Naive thymus-derived CD4-positive, alpha-beta T cell (primary cell): ENCODE measurements around the gene RACK1. TPM values are rescaled to one million over a fixed set of nuclear protein-coding genes. Genes with fewer than 3 reads are reported as not detected.

Experiments used
- ATAC-seq: fragments of 150-1000 bp; cut with Tn5 transposase; 2 replicates; pipeline ENCODE4 v1.10.0; 2021; ENCODE audit warnings: mild to moderate bottlenecking, moderate library complexity
- CTCF ChIA-PET: fragments of 350-600 bp; sonication (Branson Sonifier 250); formaldehyde crosslinking; loops from one replicate; lab custom pipeline; 2021; ENCODE audit warnings: antibody characterized with exemption; lab: Charles Lee
- POLR2A ChIA-PET: fragments of 350-600 bp; sonication (Branson Sonifier 250); formaldehyde crosslinking; loops from one replicate; lab custom pipeline; 2021; ENCODE audit warnings: antibody characterized with exemption, inconsistent platforms; lab: Charles Lee
- DNase-seq, 9 donors: peaks; one replicate each; pipeline versions ENCODE4 v3.0.0 to v3.0.0-alpha.2; 2020 to 2022; ENCODE audit warnings: mixed read lengths in 1 of 9
- H3K27ac ChIP-seq: one replicate; pipeline ENCODE4 v1.7.0; 2013; ENCODE audit warnings: mild to moderate bottlenecking, low read depth, low read length, moderate library complexity
- H3K27me3 ChIP-seq, 2 donors: one replicate each; pipeline ENCODE4 v1.7.0; 2013; ENCODE audit warnings: low read length in 2 of 2, mild to moderate bottlenecking in 2 of 2, moderate library complexity in 2 of 2; ENCODE audit not compliant: control insufficient read depth in 2 of 2, insufficient read depth in 2 of 2
- H3K36me3 ChIP-seq, 3 experiments: 1 replicate in 2 of 3; 2 replicates in 1 of 3; pipeline ENCODE4 v1.7.0; 2013; ENCODE audit warnings: low read length in 3 of 3, mild to moderate bottlenecking in 3 of 3, moderate library complexity in 1 of 3; ENCODE audit not compliant: insufficient read depth in 3 of 3, control insufficient read depth in 2 of 3
- H3K4me1 ChIP-seq, 2 donors: one replicate each; pipeline ENCODE4 v1.7.0; 2013; ENCODE audit warnings: low read length in 2 of 2, mild to moderate bottlenecking in 2 of 2, moderate library complexity in 1 of 2; ENCODE audit not compliant: control insufficient read depth in 2 of 2, insufficient read depth in 2 of 2
- H3K4me3 ChIP-seq: 2 replicates; pipeline ENCODE4 v1.7.0; 2013; ENCODE audit warnings: mild to moderate bottlenecking, low read length
- H3K9me3 ChIP-seq, 3 experiments: 1 replicate in 2 of 3; 2 replicates in 1 of 3; pipeline ENCODE4 v1.7.0; 2013; ENCODE audit warnings: low read length in 3 of 3; ENCODE audit not compliant: control insufficient read depth in 2 of 3
- H3K27ac Mint-ChIP-seq, 9 donors: one replicate each; pipeline ENCODE4 v1.8.0; 2020 to 2022; ENCODE audit warnings: mixed read lengths in 9 of 9, mild to moderate bottlenecking in 8 of 9, moderate library complexity in 5 of 9, inconsistent platforms in 2 of 9
- H3K27me3 Mint-ChIP-seq, 5 donors: one replicate each; pipeline ENCODE4 v1.8.0; 2021 to 2022; ENCODE audit warnings: mixed read lengths in 5 of 5, mild to moderate bottlenecking in 1 of 5
- H3K36me3 Mint-ChIP-seq, 5 donors: one replicate each; pipeline ENCODE4 v1.8.0; 2020 to 2022; ENCODE audit warnings: mixed read lengths in 5 of 5, mild to moderate bottlenecking in 3 of 5, inconsistent platforms in 1 of 5
- H3K4me1 Mint-ChIP-seq, 7 donors: one replicate each; pipeline ENCODE4 v1.8.0; 2020 to 2022; ENCODE audit warnings: mixed read lengths in 7 of 7, mild to moderate bottlenecking in 3 of 7, inconsistent platforms in 1 of 7
- H3K4me3 Mint-ChIP-seq, 10 donors: one replicate each; pipeline ENCODE4 v1.8.0; 2020 to 2022; ENCODE audit warnings: mild to moderate bottlenecking in 10 of 10, mixed read lengths in 10 of 10, moderate library complexity in 6 of 10, inconsistent platforms in 2 of 10
- H3K9me3 Mint-ChIP-seq, 11 donors: one replicate each; pipeline ENCODE4 v1.8.0; 2020 to 2022; ENCODE audit warnings: mixed read lengths in 11 of 11, mild to moderate bottlenecking in 4 of 11, inconsistent platforms in 1 of 11, moderate library complexity in 1 of 11
- intact Hi-C, 2 donors: fragments of 100-400 bp; cut with micrococcal nuclease; formaldehyde crosslinking; loops; one replicate each; pipeline ENCODE4 v1.15.1; 2023
- polyA plus RNA-seq, 2 donors: library from polyadenylated mRNA; unstranded; fragments of 300-500 nt; fragmentation: Illumina TruSeq; gene quantifications; one replicate each; pipeline ENCODE4 v1.2.3, GENCODE V29; 2021
- total RNA-seq, 6 experiments: library from RNA in 5 of 6; stranded (reverse) in 5 of 6; gene quantifications; 1 replicate in 5 of 6; 2 replicates in 1 of 6; pipeline ENCODE4 v1.2.3 and lab custom pipeline; 2021 to 2026

RACK1 gene
- total and polyA plus RNA-seq, 7 experiments from 2014 or later, result 1,703 to 2,829 (median 2,491) TPM

DNA sequence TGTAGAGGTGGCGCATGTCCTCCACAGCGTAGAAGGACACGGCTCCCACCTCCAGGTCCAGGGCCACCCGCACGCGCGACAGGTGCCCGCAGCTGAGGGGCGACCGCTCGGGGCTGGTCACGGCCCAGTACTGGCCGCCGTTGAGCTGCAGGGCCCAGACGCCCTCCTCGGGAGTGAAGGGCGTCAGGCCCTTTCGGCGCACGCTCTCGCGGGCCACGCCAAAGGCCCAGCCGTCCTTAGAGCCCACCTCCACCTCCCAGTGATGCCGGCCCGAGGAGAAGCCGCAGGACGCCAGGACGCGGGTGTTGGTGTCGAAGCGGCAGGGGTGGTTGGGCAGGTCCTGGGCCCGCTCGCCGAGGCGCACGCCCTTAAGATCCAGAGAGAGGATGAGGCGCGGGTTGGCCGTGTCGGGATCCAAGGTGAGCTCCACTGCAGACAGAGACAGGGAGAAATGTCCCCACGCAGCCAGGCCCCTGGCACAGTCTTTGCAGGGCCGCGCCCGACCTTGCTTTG is 48.4 kb downstream of the RACK1 start:
- no peak overlapping the region for H3K4me3 ChIP-seq
- CTCF ChIA-PET, result no interaction called here
- Mint-ChIP-seq H3K27ac (no peak overlapping the region), H3K4me1 (peaks cover 10 to 28% (median 17%) of the 10 kb centered on the region in 7 donors), H3K27me3 (peaks cover 0 to 17% (median 0%) of the 10 kb centered on the region in 5 donors), H3K4me3 (peak overlapping the region in 1 of 10 donors; percentile 53), H3K9me3 (peaks cover 0 to 15% (median 0%) of the 10 kb centered on the region in 11 donors), H3K36me3 (peaks cover 0 to 8% (median 0%) of the 10 kb centered on the region in 5 donors)
- no peak for ATAC-seq
- intact Hi-C loops, result no loop called here
- H3K9me3 ChIP-seq, result no peaks in the 10 kb centered on the region
- DNase-seq, result no peak
- no peak overlapping the region for H3K27ac ChIP-seq
- no peaks in the 10 kb centered on the region for H3K27me3 ChIP-seq
- H3K4me1 ChIP-seq, result peaks cover 0 to 5% of the 10 kb centered on the region in 2 donors
- POLR2A ChIA-PET, result interaction anchor here (0.6 to 8.7 kb wide), 3 partner anchors 9 to 30 kb away, joined by 4 to 259 read pairs (median 158); partner anchors contain the start of genes TRIM41 and TRIM7
- peaks cover 0 to 4% (median 0%) of the 10 kb centered on the region in 3 experiments for H3K36me3 ChIP-seq

DNA sequence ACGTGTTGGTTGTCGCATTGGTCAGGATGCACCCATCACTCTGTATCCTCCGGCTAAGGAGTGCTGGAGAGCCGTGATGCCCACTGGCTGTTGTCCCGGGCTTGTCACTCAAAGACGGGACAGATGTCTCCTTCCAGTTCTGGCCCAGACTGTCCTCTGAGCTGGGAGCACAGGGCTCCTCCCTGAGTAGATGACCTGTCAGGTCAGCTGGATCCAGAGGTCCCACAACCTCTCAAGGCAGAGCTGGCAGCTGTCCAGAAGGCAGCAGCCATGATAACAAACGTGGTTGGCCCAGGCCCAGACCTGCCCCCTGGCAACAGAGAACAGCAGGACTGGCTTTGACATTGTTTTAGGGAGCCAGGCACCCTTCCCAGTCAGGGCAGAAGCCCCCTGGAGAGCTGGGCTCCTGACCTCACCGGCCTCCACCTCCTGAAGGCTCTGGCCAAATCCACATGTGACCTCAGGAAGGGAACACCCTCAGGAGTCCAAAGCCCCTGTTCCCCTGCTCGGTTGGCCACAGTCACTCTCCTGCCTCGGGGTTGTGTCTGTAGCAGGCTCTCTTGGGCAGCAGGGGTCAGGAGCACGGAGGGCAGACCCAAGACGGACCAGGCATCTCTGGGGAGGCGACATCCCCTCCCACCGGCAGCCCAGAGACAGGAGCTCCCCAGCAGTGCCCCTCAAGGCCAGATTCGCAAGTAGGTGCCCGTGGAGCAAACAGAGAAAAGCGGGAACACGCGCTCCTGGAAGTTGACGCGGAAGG is 49.0 kb downstream of the RACK1 start:
- H3K36me3 ChIP-seq, result peaks cover 0 to 10% (median 0%) of the 10 kb centered on the region in 3 experiments
- Mint-ChIP-seq H3K4me3 (no peak overlapping the region), H3K4me1 (peaks cover 10 to 28% (median 17%) of the 10 kb centered on the region in 7 donors), H3K27me3 (peaks cover 0 to 12% (median 0%) of the 10 kb centered on the region in 5 donors), H3K36me3 (peaks cover 0 to 8% (median 0%) of the 10 kb centered on the region in 5 donors), H3K27ac (no peak overlapping the region), H3K9me3 (peaks cover 0 to 17% (median 0%) of the 10 kb centered on the region in 11 donors)
- no peak for ATAC-seq
- H3K27ac ChIP-seq, result no peak overlapping the region
- no peak for DNase-seq
- H3K9me3 ChIP-seq, result no peaks in the 10 kb centered on the region
- POLR2A ChIA-PET, result interaction anchor here (0.6 to 8.7 kb wide), 3 partner anchors 10 to 31 kb away, joined by 4 to 259 read pairs (median 158); partner anchors contain the start of genes TRIM41 and TRIM7
- H3K4me3 ChIP-seq, result no peak overlapping the region
- CTCF ChIA-PET, result interaction anchor here (1.2 kb wide), 1 partner anchor 12 kb away, joined by 6 read pairs; no protein-coding TSS in a partner anchor
- H3K27me3 ChIP-seq, result no peaks in the 10 kb centered on the region
- H3K4me1 ChIP-seq, result peaks cover 0 to 5% of the 10 kb centered on the region in 2 donors
- intact Hi-C loops, result no loop called here

DNA sequence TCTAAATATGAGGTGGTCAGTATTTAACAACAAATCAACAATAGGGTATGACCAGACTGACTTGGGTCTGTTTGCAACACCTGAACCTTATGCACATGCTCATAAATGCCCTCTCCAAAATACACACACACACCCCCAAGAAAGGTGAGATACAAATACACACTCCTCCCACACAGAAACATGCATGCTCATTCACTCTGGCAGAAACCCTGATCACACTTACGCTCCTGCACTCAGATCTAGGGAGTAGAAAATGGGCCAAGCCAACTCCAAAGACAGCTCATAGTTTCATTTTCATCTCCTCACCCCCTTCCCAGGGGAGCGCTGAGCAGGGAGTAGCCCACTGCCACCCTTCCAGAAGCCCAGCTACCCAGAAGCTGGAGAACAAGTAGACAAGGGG is 50.0 kb downstream of the RACK1 start:
- POLR2A ChIA-PET, result interaction anchor here (0.5 to 8.7 kb wide), 5 partner anchors 11 to 393 kb away, joined by 3 to 259 read pairs (median 107); partner anchors contain the start of genes TRIM41, TRIM52 and TRIM7
- H3K36me3 Mint-ChIP-seq, result peaks cover 0 to 13% (median 0%) of the 10 kb centered on the region in 5 donors
- H3K4me3 ChIP-seq, result no peak overlapping the region
- intact Hi-C loops, result no loop called here
- CTCF ChIA-PET, result interaction anchor here (0.9 to 1.2 kb wide), 2 partner anchors 10 to 13 kb away, joined by 6 read pairs; no protein-coding TSS in a partner anchor
- H3K27me3 Mint-ChIP-seq, result peaks cover 0 to 13% (median 0%) of the 10 kb centered on the region in 5 donors
- H3K9me3 Mint-ChIP-seq, result peaks cover 0 to 25% (median 1%) of the 10 kb centered on the region in 11 donors
- DNase-seq, result no peak
- peaks cover 12 to 32% (median 19%) of the 10 kb centered on the region in 7 donors for H3K4me1 Mint-ChIP-seq
- peak overlapping the region in 4 of 10 donors; percentile 30 to 99 (median 53) for H3K4me3 Mint-ChIP-seq
- H3K27me3 ChIP-seq, result no peaks in the 10 kb centered on the region
- peaks cover 0 to 17% (median 0%) of the 10 kb centered on the region in 3 experiments for H3K36me3 ChIP-seq
- ATAC-seq, result no peak
- no peaks in the 10 kb centered on the region for H3K9me3 ChIP-seq
- H3K27ac ChIP-seq, result no peak overlapping the region
- H3K27ac Mint-ChIP-seq, result peak overlapping the region in 5 of 9 donors; percentile 0 to 100 (median 65)
- H3K4me1 ChIP-seq, result peaks cover 0 to 5% of the 10 kb centered on the region in 2 donors

DNA sequence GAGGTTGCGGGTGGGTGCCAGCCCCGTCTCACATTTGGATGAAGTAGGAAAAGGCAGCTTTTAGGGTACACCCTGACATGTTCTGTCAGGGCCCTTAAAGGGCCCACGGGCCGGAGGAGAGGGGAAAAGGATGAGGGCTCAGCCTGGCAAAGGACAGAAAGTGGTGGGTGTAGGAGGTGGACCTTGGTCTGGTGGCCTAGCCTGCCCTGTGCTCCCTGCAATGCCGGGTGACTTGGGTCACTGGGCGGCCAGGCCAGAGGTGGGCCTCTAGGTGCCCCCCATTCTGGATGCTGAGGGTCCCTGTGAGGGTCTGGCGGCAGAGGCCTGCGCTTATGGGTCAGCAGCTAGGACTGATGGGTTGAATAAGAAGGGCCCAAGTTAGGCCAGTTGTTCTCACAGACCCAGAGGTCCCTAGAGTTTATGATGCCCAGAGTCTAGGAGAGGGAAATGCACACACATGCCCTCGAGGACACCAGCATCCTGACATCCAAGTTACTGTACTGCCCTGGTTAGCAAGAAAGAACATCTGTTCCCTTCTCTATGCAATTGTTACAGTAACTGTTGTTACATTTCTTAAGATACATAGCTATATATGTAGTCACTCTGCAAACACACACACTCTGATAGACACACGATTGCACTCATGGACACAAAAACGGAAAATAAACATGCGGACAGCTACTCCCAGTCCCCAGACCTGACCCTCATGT is 51.2 kb downstream of the RACK1 start:
- H3K36me3 Mint-ChIP-seq, result peaks cover 0 to 18% (median 0%) of the 10 kb centered on the region in 5 donors
- H3K4me1 ChIP-seq, result peaks cover 0 to 5% of the 10 kb centered on the region in 2 donors
- intact Hi-C loops, result no loop called here

DNA sequence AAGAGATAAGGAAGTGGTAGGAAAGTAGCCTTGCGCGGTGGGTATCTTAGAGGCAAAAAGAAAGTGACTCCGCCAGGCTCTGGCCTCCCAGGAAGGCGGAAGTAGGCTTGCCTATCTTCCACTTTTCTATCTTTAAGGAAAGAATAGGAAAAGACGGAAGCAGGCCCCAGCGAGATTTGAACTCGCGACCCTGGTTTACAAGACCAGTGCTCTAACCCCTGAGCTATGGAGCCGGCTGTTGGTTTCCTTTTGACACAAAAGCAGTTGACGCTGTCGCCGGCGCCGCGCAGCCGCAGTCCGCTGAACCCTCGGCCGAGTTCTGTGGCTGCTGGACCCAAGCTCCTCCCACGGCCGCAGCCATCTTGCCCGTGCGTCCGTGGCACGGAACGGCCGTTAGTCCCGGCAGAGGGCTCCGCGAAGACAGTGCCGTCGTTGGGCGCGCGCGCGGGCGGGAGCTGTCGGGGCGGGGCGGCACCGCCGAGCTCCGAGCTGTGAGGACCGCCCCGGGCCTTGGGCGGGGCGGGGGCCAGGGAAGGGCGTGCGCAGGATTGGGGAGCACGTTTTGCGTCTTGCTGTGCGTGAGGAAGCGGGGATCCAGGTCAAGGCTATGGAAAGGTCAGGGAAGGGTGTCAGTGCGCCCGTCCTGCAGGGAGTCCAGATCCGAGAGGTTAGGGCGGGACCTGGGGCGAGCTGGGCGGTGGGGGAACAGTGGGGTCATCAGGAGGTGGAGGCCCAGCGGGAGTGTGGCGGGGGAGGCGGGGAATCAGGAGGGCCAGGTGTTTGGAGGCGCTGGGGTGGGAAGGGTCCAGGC is 52.0 kb downstream of the RACK1 start:
- peak; percentile 91 to 99 (median 97) for DNase-seq
- peaks cover 0 to 39% (median 4%) of the 10 kb centered on the region in 11 donors for H3K9me3 Mint-ChIP-seq
- ATAC-seq, result peak; percentile 81
- peak overlapping the region; percentile 94 to 99 (median 97) for H3K4me3 Mint-ChIP-seq
- Histone ChIP-seq H3K36me3 (peaks cover 0 to 17% (median 0%) of the 10 kb centered on the region in 3 experiments), H3K4me3 (peak overlapping the region; percentile 99), H3K4me1 (peaks cover 0 to 5% of the 10 kb centered on the region in 2 donors), H3K9me3 (no peaks in the 10 kb centered on the region), H3K27me3 (no peaks in the 10 kb centered on the region), H3K27ac (peak overlapping the region; percentile 86)
- intact Hi-C loops, result loop anchor here (1.0 kb wide), 7 partner anchors 15 to 70 kb away; partner anchors contain the start of genes TRIM52 (in 2 of the 2) and RACK1 (in 1 of the 2)
- peaks cover 16 to 47% (median 26%) of the 10 kb centered on the region in 7 donors for H3K4me1 Mint-ChIP-seq
- CTCF ChIA-PET, result interaction anchor here (0.7 to 4.3 kb wide), 7 partner anchors 13 to 69 kb away, joined by 3 to 23 read pairs (median 3); partner anchors contain the start of genes TRIM41 and TRIM7
- POLR2A ChIA-PET, result interaction anchor here (0.6 to 8.7 kb wide), 15 partner anchors 13 to 396 kb away, joined by 3 to 259 read pairs (median 7); partner anchors contain the start of genes RACK1, TRIM41, TRIM52 and TRIM7
- H3K36me3 Mint-ChIP-seq, result peaks cover 0 to 18% (median 0%) of the 10 kb centered on the region in 5 donors
- peak overlapping the region; percentile 95 to 100 (median 99) for H3K27ac Mint-ChIP-seq
- peaks cover 0 to 24% (median 0%) of the 10 kb centered on the region in 5 donors for H3K27me3 Mint-ChIP-seq

More for the DNA sequence above, 51.2 kb downstream of the RACK1 start:
- Histone ChIP-seq H3K27ac (peak overlapping the region; percentile 86), H3K4me3 (peak overlapping the region; percentile 99), H3K9me3 (no peaks in the 10 kb centered on the region), H3K36me3 (peaks cover 0 to 17% (median 0%) of the 10 kb centered on the region in 3 experiments), H3K27me3 (no peaks in the 10 kb centered on the region)
- DNase-seq, result no peak
- H3K4me3 Mint-ChIP-seq, result peak overlapping the region; percentile 94 to 99 (median 97)
- H3K4me1 Mint-ChIP-seq, result peaks cover 16 to 43% (median 25%) of the 10 kb centered on the region in 7 donors
- peaks cover 0 to 25% (median 0%) of the 10 kb centered on the region in 5 donors for H3K27me3 Mint-ChIP-seq
- H3K27ac Mint-ChIP-seq, result peak overlapping the region; percentile 95 to 100 (median 99)
- peaks cover 0 to 36% (median 4%) of the 10 kb centered on the region in 11 donors for H3K9me3 Mint-ChIP-seq
- ATAC-seq, result no peak
- ChIA-PET POLR2A (interaction anchor here (0.6 to 8.7 kb wide), 13 partner anchors 12 to 69 kb away, joined by 3 to 259 read pairs (median 8); partner anchors contain the start of genes RACK1, TRIM41, TRIM52 and TRIM7), CTCF (interaction anchor here (0.7 to 4.3 kb wide), 5 partner anchors 8 to 68 kb away, joined by 3 to 23 read pairs (median 6); partner anchors contain the start of genes TRIM41 and TRIM7)
